HepG2 (cell line): ENCODE results near the gene AMER3. TPM values are rescaled to one million over a fixed set of nuclear protein-coding genes. Genes with fewer than 3 reads are reported as not detected.

Experiments used
- ATAC-seq: fragments of 200-7000 bp; cut with Tn5 transposase; 3 replicates; pipeline ENCODE4 v1.9.1; 2020; ENCODE audit warnings: mild to moderate bottlenecking, moderate library complexity
- BruUV-seq: library from RNA; stranded (reverse); fragments of 400-500 nt; replicated peaks from 2 replicates; lab custom pipeline; 2021; lab: Mats Ljungman, UMichigan
- CTCF ChIA-PET: fragments of 300-600 bp; formaldehyde crosslinking; extraction: SDS; loops from one replicate; lab custom pipeline; 2021; ENCODE audit warnings: low total read pairs, inconsistent platforms, low intra/inter-chr PET ratio; lab: Yijun Ruan, JAX
- POLR2A ChIA-PET: fragments of 350-600 bp; sonication (Branson Sonifier 250); formaldehyde crosslinking; loops from one replicate; lab custom pipeline; 2020; ENCODE audit warnings: antibody characterized with exemption, inconsistent platforms; lab: Yijun Ruan, JAX
- DNase-seq: peaks from one replicate; pipeline ENCODE4 v3.0.0-alpha.2; 2015; ENCODE audit warnings: low spot score
- FAIRE-seq: peaks from 3 replicates; lab custom pipeline; 2011; peaks lifted over from hg19 to GRCh38; lab: Jason Lieb, UNC
- H2AFZ ChIP-seq: one replicate; pipeline ENCODE4 v1.6.1; 2011; ENCODE audit warnings: low read length, inconsistent platforms
- H3K27ac ChIP-seq: fragments of 300-600 bp; 3 replicates; pipeline ENCODE4 v1.8.0; 2011; ENCODE audit warnings: mixed run types, mild to moderate bottlenecking, mixed read lengths, low read length, inconsistent platforms; ENCODE audit not compliant: insufficient read depth; ENCODE audit errors: extremely low read length
- H3K27me3 ChIP-seq, 2 experiments: fragments of 200-600 bp in 1 of 2; 2 replicates in 1 of 2; 3 replicates in 1 of 2; pipeline versions ENCODE4 v1.6.0 to v1.8.0; 2011; ENCODE audit warnings: low read length in 2 of 2, mild to moderate bottlenecking in 2 of 2, moderate library complexity in 2 of 2, inconsistent platforms in 1 of 2; ENCODE audit not compliant: insufficient read depth in 2 of 2, control insufficient read depth in 1 of 2
- H3K36me3 ChIP-seq, 2 experiments: fragments of 200-600 bp in 1 of 2; replicated peaks in 1 of 2; 2 replicates in 1 of 2; 3 replicates in 1 of 2; pipeline versions ENCODE4 v1.5.1 to v1.8.0; 2011; ENCODE audit warnings: low read length in 2 of 2, inconsistent platforms in 1 of 2; ENCODE audit not compliant: insufficient read depth in 2 of 2, control insufficient read depth in 1 of 2
- H3K4me1 ChIP-seq: 2 replicates; pipeline ENCODE4 v1.5.1; 2012; ENCODE audit warnings: low read length, inconsistent platforms; ENCODE audit not compliant: insufficient read depth
- H3K4me2 ChIP-seq: 2 replicates; pipeline ENCODE4 v1.6.0; 2011; ENCODE audit warnings: low read depth, low read length, inconsistent platforms
- H3K4me3 ChIP-seq, 3 experiments: fragments of 200-600 bp in 1 of 3; sonication (generic), shearing (Covaris generic) in 1 of 3; replicated peaks in 1 of 3; 2 replicates each; pipeline ENCODE4 v1.5.1; 2011 to 2016; ENCODE audit warnings: low read length in 3 of 3, inconsistent platforms in 2 of 3, low read depth in 2 of 3, mild to moderate bottlenecking in 2 of 3, control low read depth in 1 of 3, mixed read lengths in 1 of 3; ENCODE audit not compliant: insufficient read depth in 1 of 3
- H3K79me2 ChIP-seq: one replicate; pipeline ENCODE4 v1.6.1; 2011; ENCODE audit warnings: low read length, inconsistent platforms; ENCODE audit not compliant: insufficient read depth
- H3K9ac ChIP-seq: 2 replicates; pipeline ENCODE4 v1.6.0; 2011; ENCODE audit warnings: mild to moderate bottlenecking, low read depth, low read length, inconsistent platforms; ENCODE audit not compliant: insufficient read depth
- H3K9me3 ChIP-seq: 2 replicates; pipeline ENCODE4 v1.5.1; 2012; ENCODE audit warnings: mild to moderate bottlenecking, low read length
- H4K20me1 ChIP-seq: 2 replicates; pipeline ENCODE4 v1.6.0; 2011; ENCODE audit warnings: inconsistent platforms, mild to moderate bottlenecking, low read length, moderate library complexity; ENCODE audit not compliant: insufficient read depth
- ATRX ChIP-seq: sonication (generic); formaldehyde crosslinking; IDR thresholded peaks from 2 replicates; pipeline ENCODE4 v1.4.0; 2020; ENCODE audit warnings: missing genetic modification reagents, borderline replicate concordance
- CBFB ChIP-seq: sonication (generic); formaldehyde crosslinking; IDR thresholded peaks from 2 replicates; pipeline ENCODE4 v1.4.0; 2020; ENCODE audit warnings: missing genetic modification reagents
- IRF1 ChIP-seq: sonication (generic); formaldehyde crosslinking; IDR thresholded peaks from 2 replicates; pipeline ENCODE4 v1.4.0; 2020; ENCODE audit warnings: low read depth, mild to moderate bottlenecking, missing genetic modification reagents
- KDM4B ChIP-seq: sonication (generic); formaldehyde crosslinking; IDR thresholded peaks from 2 replicates; pipeline ENCODE4 v1.4.0; 2020; ENCODE audit warnings: missing genetic modification reagents
- MBD4 ChIP-seq: IDR thresholded peaks from 2 replicates; pipeline ENCODE4 v1.6.1; 2012; ENCODE audit warnings: low read length, inconsistent platforms, borderline replicate concordance
- RBM39 ChIP-seq: fragments of 200-400 bp; formaldehyde crosslinking; IDR thresholded peaks from one replicate; pipeline ENCODE4 v1.6.1; 2018; ENCODE audit warnings: antibody characterized with exemption, mild to moderate bottlenecking, low read depth, low read length; ENCODE audit not compliant: poor library complexity, severe bottlenecking
- SIX4 ChIP-seq: sonication (generic); formaldehyde crosslinking; IDR thresholded peaks from 2 replicates; pipeline ENCODE4 v1.4.0; 2020; ENCODE audit warnings: missing genetic modification reagents
- SMAD9 ChIP-seq: sonication (generic); formaldehyde crosslinking; IDR thresholded peaks from 2 replicates; pipeline ENCODE4 v1.5.1; 2020; ENCODE audit warnings: mild to moderate bottlenecking, missing genetic modification reagents
- SP140L ChIP-seq: sonication (generic); formaldehyde crosslinking; IDR thresholded peaks from 2 replicates; pipeline ENCODE4 v1.4.0; 2020; ENCODE audit warnings: missing genetic modification reagents, borderline replicate concordance
- SRSF9 ChIP-seq: fragments of 200-400 bp; formaldehyde crosslinking; IDR thresholded peaks from 2 replicates; pipeline ENCODE4 v1.6.1; 2018; ENCODE audit warnings: borderline replicate concordance, mild to moderate bottlenecking, low read depth, low read length; ENCODE audit not compliant: insufficient read depth, poor library complexity, severe bottlenecking
- ZHX2 ChIP-seq, 2 experiments: sonication (generic) in 1 of 2; formaldehyde crosslinking in 1 of 2; IDR thresholded peaks; 2 replicates each; pipeline versions ENCODE4 v1.6.1 to v1.9.0; 2014 to 2022; ENCODE audit warnings: antibody characterized with exemption in 1 of 2, borderline replicate concordance in 1 of 2, inconsistent platforms in 1 of 2, low read depth in 1 of 2, missing genetic modification reagents in 1 of 2
- ZNF235 ChIP-seq: sonication (generic); formaldehyde crosslinking; IDR thresholded peaks from 2 replicates; pipeline ENCODE4 v1.8.1; 2023; ENCODE audit warnings: mild to moderate bottlenecking, missing genetic modification reagents, borderline replicate concordance
- ZNF577 ChIP-seq: sonication (generic); formaldehyde crosslinking; IDR thresholded peaks from 2 replicates; pipeline ENCODE4 v1.4.0; 2020; ENCODE audit warnings: mild to moderate bottlenecking, low read depth, missing genetic modification reagents, borderline replicate concordance
- ZNF816 ChIP-seq: sonication (generic); formaldehyde crosslinking; IDR thresholded peaks from 2 replicates; pipeline ENCODE4 v1.8.0; 2022; ENCODE audit warnings: missing genetic modification reagents, mild to moderate bottlenecking, borderline replicate concordance
- WGBS: methylation state at CpG from one replicate; pipeline ENCODE4 v1.1.6; 2017; ENCODE audit warnings: low lambda C conversion rate; 5-methylcytosine and 5-hydroxymethylcytosine counted together
- in situ Hi-C: cut with HindIII; loops from 2 replicates; pipeline ENCODE4 v1.10.0; 2017; ENCODE audit warnings: low pct_unique_long_range_greater_than_20kb; ENCODE audit not compliant: extremely low pct_ligation_motif_present
- intact Hi-C: fragments of 100-400 bp; cut with micrococcal nuclease; formaldehyde crosslinking; loops from one replicate; pipeline ENCODE4 v1.10.0; 2022; ENCODE audit not compliant: unreplicated experiment
- polyA plus RNA-seq, 8 experiments: library from polyadenylated mRNA; depleted of rRNA in 3 of 8; stranded (reverse) in 7 of 8; unstranded in 1 of 8; fragments of >200 nt; fragmentation: Illumina TruSeq in 4 of 8; extraction: Trizol in 4 of 8; gene quantifications; 2 replicates each; pipeline versions ENCODE4 v1.2.1 to v1.2.3, GENCODE V29; 2011 to 2016; ENCODE audit warnings: low read depth in 4 of 8, missing spikeins in 1 of 8, mixed read lengths in 1 of 8; ENCODE audit not compliant: insufficient read depth in 1 of 8
- total RNA-seq, 5 experiments: library from RNA; depleted of rRNA; stranded (reverse); fragments of >200 nt; fragmentation: Illumina TruSeq; extraction: Trizol; gene quantifications; 2 replicates each; pipeline ENCODE4 v1.2.3, GENCODE V29; 2016; ENCODE audit warnings: low read depth in 1 of 5
- TF ChIP-seq, protein P1 (sequence below): sonication (generic); formaldehyde crosslinking; IDR thresholded peaks from 2 replicates; pipeline ENCODE4 v1.5.0; 2020; ENCODE audit warnings: mild to moderate bottlenecking, low read depth, missing genetic modification reagents, borderline replicate concordance

AMER3 gene
- total and polyA plus RNA-seq, 2 of the 13 experiments (the other 11 are each of a cell fraction or from before 2014, with no cell fraction given): not detected

GRCh38 chr2:130759906-130760753 lies 4.8 kb downstream of the AMER3 start:
- under 1% methylated on average over 7 of the region's 10 CpGs for WGBS
- no peaks in the 10 kb centered on the region; the same call in 1 of the 2 replicates for H4K20me1 ChIP-seq
- no peak overlapping the region for H3K9ac ChIP-seq
- no peaks in the 10 kb centered on the region for H3K36me3 ChIP-seq
- in situ Hi-C loops: no loop called here
- ChIA-PET CTCF (no interaction called here), POLR2A (no interaction called here)
- no peak for ATAC-seq
- H3K79me2 ChIP-seq: no peaks in the 10 kb centered on the region
- H3K27ac ChIP-seq: no peak overlapping the region
- no peak for FAIRE-seq
- H2AFZ ChIP-seq: no peak overlapping the region
- peaks cover 6 to 58% of the 10 kb centered on the region in 2 experiments; a peak in 4 of 5 replicates for H3K27me3 ChIP-seq
- BruUV-seq: no TSS peak
- no peak overlapping the region for H3K4me3 ChIP-seq
- intact Hi-C loops: no loop called here
- no peak for DNase-seq
- H3K4me1 ChIP-seq: no peaks in the 10 kb centered on the region
- H3K4me2 ChIP-seq: no peak overlapping the region
- no peaks in the 10 kb centered on the region for H3K9me3 ChIP-seq
- TF ChIP-seq CBFB (CRISPR knock-in tag) (no peak), IRF1 (CRISPR knock-in tag) (no peak), ZHX2 (IDR thresholded peaks at IDR 0.05; ENCODE audit: low read depth) (no peak), ZHX2 (CRISPR knock-in tag; IDR thresholded peaks at IDR 0.05; ENCODE audit: borderline replicate concordance) (no peak), SRSF9 (no peak), ZNF816 (CRISPR knock-in tag) (no peak), ZNF577 (CRISPR knock-in tag) (no peak), SMAD9 (CRISPR knock-in tag) (no peak), RBM39 (no peak), ZNF235 (CRISPR knock-in tag) (no peak), SP140L (CRISPR knock-in tag) (no peak), MBD4 (no peak), SIX4 (CRISPR knock-in tag) (no peak), KDM4B (CRISPR knock-in tag) (no peak), ATRX (CRISPR knock-in tag) (no peak)
- TF ChIP-seq, protein P1, sequence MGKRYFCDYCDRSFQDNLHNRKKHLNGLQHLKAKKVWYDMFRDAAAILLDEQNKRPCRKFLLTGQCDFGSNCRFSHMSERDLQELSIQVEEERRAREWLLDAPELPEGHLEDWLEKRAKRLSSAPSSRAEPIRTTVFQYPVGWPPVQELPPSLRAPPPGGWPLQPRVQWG: no peak
